NB4 (cell line): ENCODE measurements around the gene NID2.

Experiments
- DNase-seq: peaks from one replicate; pipeline ENCODE4 v3.0.0; 2010; ENCODE audit warnings: low read depth
- H3K4me3 ChIP-seq: one replicate; pipeline ENCODE4 v1.5.1; 2011; ENCODE audit warnings: mild to moderate bottlenecking, low read depth, low read length, moderate library complexity
- CTCF ChIP-seq: IDR thresholded peaks from one replicate; pipeline ENCODE4 v1.5.1; 2012; ENCODE audit warnings: low read depth, low read length
- MAX ChIP-seq: IDR thresholded peaks from 2 replicates; pipeline ENCODE4 v1.6.1; 2011; ENCODE audit warnings: low read depth, low read length
- MYC ChIP-seq: IDR thresholded peaks from 2 replicates; pipeline ENCODE4 v1.6.1; 2011; ENCODE audit warnings: low read depth, low read length
- POLR2A ChIP-seq: IDR thresholded peaks from 2 replicates; pipeline ENCODE4 v1.6.1; 2011; ENCODE audit warnings: mild to moderate bottlenecking; ENCODE audit not compliant: insufficient read length; ENCODE audit errors: extremely low read depth

NID2 gene

GRCh38 chr14:52044791-52045522 is 23.9 kb downstream of the NID2 start:
- no peak overlapping the region for H3K4me3 ChIP-seq
- DNase-seq: no peak
- TF ChIP-seq CTCF (no peak), POLR2A (no peak), MAX (no peak), MYC (no peak)

- no peak overlapping the region for H3K4me3 ChIP-seq
- TF ChIP-seq POLR2A (no peak), CTCF (peak; percentile 43), MAX (no peak)
- peak; percentile 25 for DNase-seq
These were observed 25.2 kb downstream of the NID2 start for GRCh38 chr14:52043690-52044089.

GRCh38 chr14:52042371-52043289 is 26.2 kb downstream of the NID2 start:
- TF ChIP-seq MYC (no peak), POLR2A (no peak), CTCF (no peak), MAX (no peak)

GRCh38 chr14:52040598-52040997 is 28.3 kb downstream of the NID2 start:
- no peak for DNase-seq
- no peak overlapping the region for H3K4me3 ChIP-seq
- TF ChIP-seq MYC: no peak
- TF ChIP-seq MAX: no peak
- no peak for TF ChIP-seq POLR2A
- no peak for TF ChIP-seq CTCF

More at GRCh38 chr14:52042371-52043289, 26.2 kb downstream of the NID2 start:
- no peak overlapping the region for H3K4me3 ChIP-seq
- no peak for DNase-seq

GRCh38 chr14:52039124-52039815 is 29.6 kb downstream of the NID2 start:
- H3K4me3 ChIP-seq: no peak overlapping the region
- no peak for DNase-seq
- TF ChIP-seq MYC: no peak
- no peak for TF ChIP-seq CTCF
- TF ChIP-seq POLR2A: no peak
- TF ChIP-seq MAX: no peak
